ENCODE results near the gene HSPG2.

HSPG2 gene

DNA sequence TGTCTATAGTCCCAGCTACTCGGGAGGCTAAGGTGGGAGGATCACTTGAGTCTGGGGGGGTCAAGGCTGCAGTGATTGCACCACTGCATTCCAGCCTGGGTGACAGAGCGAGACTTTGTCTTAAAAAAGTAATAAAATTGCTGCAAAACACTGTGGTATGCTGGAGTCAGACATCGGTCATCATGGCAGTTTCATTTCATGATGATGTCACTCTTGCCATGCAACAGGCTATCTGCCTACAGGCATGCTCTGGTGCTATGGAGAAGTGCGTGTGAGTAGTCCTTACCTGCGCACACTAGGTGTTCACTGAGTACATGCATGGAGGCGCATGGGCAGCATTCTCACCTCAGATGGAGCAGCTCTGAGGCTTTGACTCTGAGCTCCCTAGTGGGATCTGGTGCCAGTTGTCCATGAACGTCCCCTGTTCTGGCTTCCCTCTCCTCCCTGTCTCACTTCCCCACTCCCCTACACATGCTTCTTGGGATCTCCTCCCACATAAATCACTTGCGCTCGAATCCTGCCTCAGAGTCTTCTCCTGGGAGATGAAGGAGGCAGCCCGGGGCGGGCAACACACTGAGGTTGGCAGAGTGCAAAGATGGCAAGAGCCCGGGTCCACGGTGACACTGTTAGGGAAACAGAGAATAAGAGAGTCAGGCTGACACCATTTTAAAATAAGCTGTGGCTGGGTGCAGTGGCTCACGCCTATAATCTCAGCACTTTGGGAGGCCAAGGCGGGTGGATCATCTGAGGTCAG lies 29.3 kb upstream of the HSPG2 start:
- in situ Hi-C loops (cut with HindIII; ENCODE audit: low sequenced_read_pairs): loop anchor here (10.0 kb wide), 1 partner anchor 242 kb away; no protein-coding TSS in a partner anchor
- no peak for DNase-seq (ENCODE audit: low read depth)
- H3K4me3 ChIP-seq (ENCODE audit: low read depth, low read length): no peak overlapping the region
- TF ChIP-seq, protein P1, sequence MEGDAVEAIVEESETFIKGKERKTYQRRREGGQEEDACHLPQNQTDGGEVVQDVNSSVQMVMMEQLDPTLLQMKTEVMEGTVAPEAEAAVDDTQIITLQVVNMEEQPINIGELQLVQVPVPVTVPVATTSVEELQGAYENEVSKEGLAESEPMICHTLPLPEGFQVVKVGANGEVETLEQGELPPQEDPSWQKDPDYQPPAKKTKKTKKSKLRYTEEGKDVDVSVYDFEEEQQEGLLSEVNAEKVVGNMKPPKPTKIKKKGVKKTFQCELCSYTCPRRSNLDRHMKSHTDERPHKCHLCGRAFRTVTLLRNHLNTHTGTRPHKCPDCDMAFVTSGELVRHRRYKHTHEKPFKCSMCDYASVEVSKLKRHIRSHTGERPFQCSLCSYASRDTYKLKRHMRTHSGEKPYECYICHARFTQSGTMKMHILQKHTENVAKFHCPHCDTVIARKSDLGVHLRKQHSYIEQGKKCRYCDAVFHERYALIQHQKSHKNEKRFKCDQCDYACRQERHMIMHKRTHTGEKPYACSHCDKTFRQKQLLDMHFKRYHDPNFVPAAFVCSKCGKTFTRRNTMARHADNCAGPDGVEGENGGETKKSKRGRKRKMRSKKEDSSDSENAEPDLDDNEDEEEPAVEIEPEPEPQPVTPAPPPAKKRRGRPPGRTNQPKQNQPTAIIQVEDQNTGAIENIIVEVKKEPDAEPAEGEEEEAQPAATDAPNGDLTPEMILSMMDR (IDR thresholded peaks at IDR 0.05; ENCODE audit: low read depth, low read length, missing control alignments): no peak

DNA sequence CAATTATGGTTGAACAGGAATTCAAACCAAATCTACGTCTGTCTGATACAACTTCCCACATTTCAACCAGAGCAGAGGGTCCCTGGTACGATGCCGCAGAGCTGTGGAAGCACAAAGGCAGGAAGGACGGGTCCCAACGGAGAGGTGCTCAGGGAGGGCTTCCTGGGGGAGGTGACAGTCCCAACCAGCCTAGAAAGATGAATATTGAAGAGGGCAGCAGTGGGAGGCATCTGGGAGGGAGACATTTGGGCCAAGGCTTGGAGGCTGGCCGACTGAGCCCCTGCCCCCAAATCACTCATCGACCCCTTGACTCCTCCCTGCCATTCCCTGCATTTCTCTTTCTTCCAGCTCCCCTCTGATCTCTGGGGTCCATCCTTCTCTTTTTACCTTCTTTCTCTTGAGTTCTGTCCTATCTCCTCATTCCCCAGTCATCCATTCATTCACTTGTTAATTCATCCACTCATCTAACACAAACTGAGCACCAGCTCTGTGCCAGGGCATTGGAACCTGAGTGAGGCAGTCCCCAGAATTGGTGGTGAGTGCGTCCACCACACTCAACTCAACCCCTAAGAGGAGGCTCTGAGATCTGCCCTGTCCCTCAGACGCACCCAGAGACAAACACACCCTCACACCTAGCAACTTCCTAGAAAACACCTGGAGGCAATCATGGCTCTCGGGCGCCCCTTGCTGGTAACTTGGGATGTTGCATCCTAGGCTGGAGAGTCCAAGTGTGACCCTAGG lies 26.5 kb upstream of the HSPG2 start:
- in situ Hi-C loops (cut with HindIII; ENCODE audit: low sequenced_read_pairs): loop anchor here (10.0 kb wide), 1 partner anchor 239 kb away; no protein-coding TSS in a partner anchor
- H3K4me3 ChIP-seq (ENCODE audit: low read depth, low read length): no peak overlapping the region
- peak; percentile 24 for DNase-seq (ENCODE audit: low read depth)
- TF ChIP-seq, protein P1 (IDR thresholded peaks at IDR 0.05; ENCODE audit: low read depth, low read length, missing control alignments): peak; percentile 90

DNA sequence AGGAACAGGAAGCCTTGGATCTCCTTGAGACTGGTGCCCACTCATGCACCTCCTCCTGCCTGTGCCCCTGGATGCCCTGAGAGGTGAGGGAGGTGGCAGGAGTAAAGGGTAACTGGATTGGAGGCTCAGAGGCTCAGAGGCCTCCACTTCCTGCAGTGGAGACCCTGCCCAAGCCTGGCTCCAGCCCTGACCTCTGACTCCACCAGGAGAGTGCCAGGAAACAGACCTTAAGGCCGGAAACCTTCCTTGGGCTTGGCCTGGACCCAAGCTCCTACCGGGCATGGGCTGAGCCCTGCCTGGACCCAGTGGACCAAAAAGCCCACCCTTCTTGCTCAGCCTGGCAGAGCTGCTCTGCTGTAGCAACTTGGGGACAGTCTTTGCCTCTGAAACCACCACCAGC lies 24.7 kb upstream of the HSPG2 start:
- no peak for DNase-seq (ENCODE audit: low read depth)
- TF ChIP-seq, protein P1 (IDR thresholded peaks at IDR 0.05; ENCODE audit: low read depth, low read length, missing control alignments): no peak
- in situ Hi-C loops (cut with HindIII; ENCODE audit: low sequenced_read_pairs): loop anchor here (10.0 kb wide), 1 partner anchor 237 kb away; no protein-coding TSS in a partner anchor
- no peak overlapping the region for H3K4me3 ChIP-seq (ENCODE audit: low read depth, low read length)

DNA sequence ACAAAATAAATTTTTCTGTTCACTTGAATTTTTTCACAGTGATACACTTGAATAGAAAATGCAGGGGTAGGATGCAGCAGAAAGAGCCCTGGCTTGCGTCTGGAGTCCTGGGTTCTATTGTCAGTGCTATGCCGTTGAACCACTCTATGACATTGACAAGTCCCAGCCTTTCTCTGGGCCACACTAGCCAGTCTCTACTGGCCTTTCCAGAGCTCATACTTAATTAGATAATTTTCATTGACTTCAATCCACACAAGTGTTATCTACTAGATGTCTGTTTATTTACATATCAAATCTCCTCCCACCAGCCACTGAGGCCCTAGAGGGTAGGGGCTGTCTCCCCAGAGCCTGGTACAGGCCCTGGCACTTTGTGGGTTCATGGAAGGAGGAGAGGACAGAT lies 24.2 kb upstream of the HSPG2 start:
- in situ Hi-C loops (cut with HindIII; ENCODE audit: low sequenced_read_pairs): loop anchor here (10.0 kb wide), 1 partner anchor 237 kb away; no protein-coding TSS in a partner anchor
- no peak for DNase-seq (ENCODE audit: low read depth)
- TF ChIP-seq, protein P1 (IDR thresholded peaks at IDR 0.05; ENCODE audit: low read depth, low read length, missing control alignments): no peak
- no peak overlapping the region for H3K4me3 ChIP-seq (ENCODE audit: low read depth, low read length)

DNA sequence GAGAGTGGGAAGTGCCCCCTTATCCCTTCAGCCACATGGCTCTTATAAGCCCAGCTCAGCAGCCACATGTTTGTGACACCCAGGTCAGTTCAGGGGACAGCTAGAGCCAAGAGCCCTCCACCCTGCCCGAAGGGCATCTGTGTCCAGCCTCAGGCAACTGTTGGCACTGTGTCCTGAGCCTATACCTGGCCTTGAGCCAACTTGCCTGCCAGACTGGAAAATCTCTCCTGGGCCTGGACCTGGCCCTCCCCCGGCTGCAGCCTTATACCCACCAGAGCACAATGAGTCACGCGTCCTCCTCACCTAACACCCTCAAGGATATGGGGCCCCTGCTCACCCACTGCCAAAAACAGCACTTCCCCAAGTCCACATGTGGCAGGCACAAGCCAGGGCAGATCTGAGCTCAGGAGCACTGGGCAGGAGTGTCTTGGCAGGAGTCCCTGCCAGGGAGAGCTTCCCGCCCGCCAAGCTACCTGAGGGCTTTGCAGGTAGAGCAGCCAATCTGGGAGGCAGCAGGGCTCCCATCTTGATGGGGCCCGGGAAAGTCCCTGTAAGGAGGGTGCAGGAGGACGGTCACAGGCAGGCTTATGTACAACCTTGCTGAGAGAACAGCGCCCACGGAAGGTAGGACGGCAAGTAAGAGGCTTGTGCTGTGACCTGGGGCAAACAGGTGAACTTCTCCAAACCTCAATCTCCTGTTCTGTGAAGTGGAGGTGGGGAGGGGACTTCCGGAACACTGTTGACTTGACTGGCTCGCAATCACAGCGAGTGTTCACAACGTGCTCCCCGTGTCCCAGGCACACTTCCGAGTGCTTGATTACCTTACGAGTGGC lies 19.8 kb upstream of the HSPG2 start:
- TF ChIP-seq, protein P1 (IDR thresholded peaks at IDR 0.05; ENCODE audit: low read depth, low read length, missing control alignments): no peak
- in situ Hi-C loops (cut with HindIII; ENCODE audit: low sequenced_read_pairs): loop anchor here (10.0 kb wide), 1 partner anchor 412 kb away; no protein-coding TSS in a partner anchor
- H3K4me3 ChIP-seq (ENCODE audit: low read depth, low read length): no peak overlapping the region
- DNase-seq (ENCODE audit: low read depth): no peak

Data from astrocyte of the cerebellum (primary cell).